Measurements from ENCODE around the gene HSH2D. TPM values are rescaled to one million over a fixed set of nuclear protein-coding genes. Genes with fewer than 3 reads are reported as not detected.

HSH2D gene
- total RNA-seq, 6 experiments from 2014 or later, result 0.26 to 1.7 (median 0.48) TPM

DNA sequence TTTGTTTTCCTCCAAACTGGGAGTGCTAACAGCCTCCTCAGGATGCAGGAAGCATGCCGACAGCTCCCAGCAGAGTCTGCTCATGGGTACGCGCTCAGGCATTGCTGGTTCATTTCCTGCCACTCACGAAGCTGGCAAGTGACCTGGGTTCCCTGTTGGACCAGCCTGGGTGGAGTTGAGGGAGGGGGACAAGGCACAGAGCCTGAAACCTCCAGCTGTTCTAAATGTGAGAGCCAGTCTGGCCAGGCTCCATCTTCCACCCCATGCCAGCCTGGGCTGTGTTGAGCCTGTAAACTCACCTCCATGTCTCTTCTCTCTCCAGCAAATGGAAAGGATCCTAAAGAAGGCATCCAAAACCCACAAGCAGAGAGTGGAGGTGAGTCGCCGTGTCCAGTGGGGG, 46.7 kb downstream of the HSH2D start:
- 72% methylated on average over 3 of the region's 6 CpGs for WGBS (ENCODE audit: insufficient coverage, low coverage, low lambda C conversion rate, missing lambda C conversion rate)
- H3K4me1 ChIP-seq, result peaks cover 0 to 6% (median 2%) of the 10 kb centered on the region in 4 donors
- no peak for ATAC-seq
- peaks cover 7 to 40% (median 16%) of the 10 kb centered on the region in 4 donors for H3K36me3 ChIP-seq
- H3K27ac ChIP-seq, result no peak overlapping the region
- no peaks in the 10 kb centered on the region for H3K9me3 ChIP-seq
- intact Hi-C loops (cut with DNase I), result no loop called here
- H3K4me3 ChIP-seq, result no peak overlapping the region
- no peak for DNase-seq
- TF ChIP-seq, protein P1, sequence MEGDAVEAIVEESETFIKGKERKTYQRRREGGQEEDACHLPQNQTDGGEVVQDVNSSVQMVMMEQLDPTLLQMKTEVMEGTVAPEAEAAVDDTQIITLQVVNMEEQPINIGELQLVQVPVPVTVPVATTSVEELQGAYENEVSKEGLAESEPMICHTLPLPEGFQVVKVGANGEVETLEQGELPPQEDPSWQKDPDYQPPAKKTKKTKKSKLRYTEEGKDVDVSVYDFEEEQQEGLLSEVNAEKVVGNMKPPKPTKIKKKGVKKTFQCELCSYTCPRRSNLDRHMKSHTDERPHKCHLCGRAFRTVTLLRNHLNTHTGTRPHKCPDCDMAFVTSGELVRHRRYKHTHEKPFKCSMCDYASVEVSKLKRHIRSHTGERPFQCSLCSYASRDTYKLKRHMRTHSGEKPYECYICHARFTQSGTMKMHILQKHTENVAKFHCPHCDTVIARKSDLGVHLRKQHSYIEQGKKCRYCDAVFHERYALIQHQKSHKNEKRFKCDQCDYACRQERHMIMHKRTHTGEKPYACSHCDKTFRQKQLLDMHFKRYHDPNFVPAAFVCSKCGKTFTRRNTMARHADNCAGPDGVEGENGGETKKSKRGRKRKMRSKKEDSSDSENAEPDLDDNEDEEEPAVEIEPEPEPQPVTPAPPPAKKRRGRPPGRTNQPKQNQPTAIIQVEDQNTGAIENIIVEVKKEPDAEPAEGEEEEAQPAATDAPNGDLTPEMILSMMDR (IDR thresholded peaks at IDR 0.05), result no peak
- TF ChIP-seq POLR2A (IDR thresholded peaks at IDR 0.05), result no peak
- H3K27me3 ChIP-seq, result no peaks in the 10 kb centered on the region

DNA sequence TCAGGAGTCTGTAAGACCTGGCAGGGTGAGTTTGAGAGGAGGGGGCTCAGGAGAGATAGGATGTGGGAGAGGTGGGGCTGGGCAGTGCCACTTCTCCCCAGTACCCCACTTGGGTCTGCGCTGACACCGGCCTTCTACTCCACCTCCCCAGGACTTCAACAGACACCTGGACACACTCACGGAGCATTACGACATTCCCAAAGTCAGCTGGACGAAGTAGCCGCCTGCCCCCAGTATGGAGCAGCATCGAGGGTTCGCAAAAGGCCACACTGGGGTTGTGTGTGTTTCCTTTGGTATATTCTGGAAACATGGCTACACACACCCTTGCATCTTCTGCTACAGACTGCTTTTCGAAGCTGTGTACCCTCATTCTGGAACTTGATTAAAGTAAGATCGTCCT, 47.3 kb downstream of the HSH2D start:
- WGBS (ENCODE audit: insufficient coverage, low coverage, low lambda C conversion rate, missing lambda C conversion rate), result 89% methylated on average over 4 of the region's 10 CpGs
- no peak for DNase-seq
- no peak for ATAC-seq
- Histone ChIP-seq H3K4me3 (no peak overlapping the region), H3K27ac (no peak overlapping the region), H3K27me3 (no peaks in the 10 kb centered on the region), H3K4me1 (peaks cover 0 to 6% (median 3%) of the 10 kb centered on the region in 4 donors), H3K9me3 (no peaks in the 10 kb centered on the region), H3K36me3 (peaks cover 7 to 40% (median 16%) of the 10 kb centered on the region in 4 donors)
- TF ChIP-seq POLR2A (IDR thresholded peaks at IDR 0.05), result no peak
- TF ChIP-seq, protein P1 (IDR thresholded peaks at IDR 0.05), result no peak
- intact Hi-C loops (cut with DNase I), result no loop called here

DNA sequence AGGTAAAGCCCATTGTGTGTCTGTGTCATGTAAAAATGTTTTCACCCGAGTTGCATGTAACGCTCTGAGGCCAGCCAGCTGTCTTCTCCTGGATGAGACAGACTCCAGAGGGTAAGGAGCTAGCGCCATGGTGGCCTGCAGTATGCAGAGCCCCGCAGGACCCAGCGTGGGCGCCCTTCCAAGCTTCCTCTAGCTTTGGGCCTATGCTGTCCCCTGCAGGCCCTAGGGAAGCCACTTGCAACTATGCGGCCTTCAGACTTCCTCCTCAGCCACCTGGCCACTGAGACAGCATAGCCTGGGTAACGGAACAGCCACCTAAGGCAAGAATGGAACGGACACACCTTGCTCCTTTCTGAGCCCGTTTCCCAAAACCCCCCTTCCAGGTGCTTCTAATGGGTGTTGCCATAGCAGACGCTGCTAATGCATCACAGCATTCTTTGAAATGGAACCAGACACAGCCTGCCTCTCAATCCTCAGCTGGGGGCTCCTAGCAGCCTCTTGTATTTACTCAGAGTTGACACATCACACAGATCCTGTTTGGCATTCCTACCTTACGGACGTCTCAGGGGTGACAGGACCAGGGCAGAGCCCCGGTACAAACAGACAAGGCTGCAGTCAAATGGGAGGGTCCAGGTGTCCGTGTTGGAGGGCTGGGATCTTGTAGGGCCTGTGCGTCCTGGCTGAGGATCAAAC, 47.9 kb downstream of the HSH2D start:
- no peaks in the 10 kb centered on the region for H3K27me3 ChIP-seq
- WGBS (ENCODE audit: insufficient coverage, low coverage, low lambda C conversion rate, missing lambda C conversion rate), result 69% methylated on average over 9 of the region's 16 CpGs
- no peaks in the 10 kb centered on the region for H3K9me3 ChIP-seq
- no peak for DNase-seq
- intact Hi-C loops (cut with DNase I), result no loop called here
- peaks cover 7 to 40% (median 16%) of the 10 kb centered on the region in 4 donors for H3K36me3 ChIP-seq
- ATAC-seq, result peak in 1 of 4 donors; percentile 27
- H3K4me1 ChIP-seq, result peaks cover 0 to 7% (median 3%) of the 10 kb centered on the region in 4 donors
- no peak for TF ChIP-seq POLR2A (IDR thresholded peaks at IDR 0.05)
- TF ChIP-seq, protein P1 (IDR thresholded peaks at IDR 0.05), result no peak
- no peak overlapping the region for H3K27ac ChIP-seq
- H3K4me3 ChIP-seq, result no peak overlapping the region

DNA sequence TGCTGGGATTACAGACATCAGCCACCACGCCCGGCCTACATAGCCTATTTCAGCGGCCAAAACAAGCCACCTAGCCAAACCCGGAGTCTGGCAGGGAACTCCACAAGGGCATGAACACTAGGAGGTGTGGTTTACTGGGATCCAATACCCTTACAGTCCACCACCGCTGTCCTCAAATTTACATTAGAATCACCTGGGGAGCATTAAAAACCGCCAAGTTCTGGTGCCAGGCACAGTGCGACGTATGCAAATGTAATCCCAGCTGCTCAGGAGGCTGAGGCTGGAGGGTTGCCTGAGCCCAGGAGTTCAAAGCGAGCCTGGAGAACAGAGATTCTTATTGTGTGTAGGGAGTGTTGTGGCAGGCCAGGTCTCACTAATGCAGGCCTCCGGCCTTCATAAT, 50.0 kb downstream of the HSH2D start:
- H3K4me3 ChIP-seq, result no peak overlapping the region
- H3K27ac ChIP-seq, result no peak overlapping the region
- intact Hi-C loops (cut with DNase I), result no loop called here
- H3K4me1 ChIP-seq, result peaks cover 0 to 17% (median 7%) of the 10 kb centered on the region in 4 donors
- peaks cover 7 to 36% (median 14%) of the 10 kb centered on the region in 4 donors for H3K36me3 ChIP-seq
- WGBS (ENCODE audit: insufficient coverage, low coverage, low lambda C conversion rate, missing lambda C conversion rate), result 70% methylated on average over 8 of the region's 10 CpGs
- no peaks in the 10 kb centered on the region for H3K27me3 ChIP-seq
- no peaks in the 10 kb centered on the region for H3K9me3 ChIP-seq
- no peak for ATAC-seq
- TF ChIP-seq POLR2A (IDR thresholded peaks at IDR 0.05), result no peak
- TF ChIP-seq, protein P1 (IDR thresholded peaks at IDR 0.05), result no peak
- DNase-seq, result no peak

Measured in right lobe of liver (tissue), 6 donors.